HepG2 (cell line): Measurements from ENCODE around the gene ATP5PF. TPM values are rescaled to one million over a fixed set of nuclear protein-coding genes. Genes with fewer than 3 reads are reported as not detected.

ENCODE experiments used
- GRHL1 ChIP-seq: sonication (generic); formaldehyde crosslinking; conservative IDR thresholded peaks from 2 replicates; pipeline ENCODE4 v1.8.0; 2022; ENCODE audit warnings: missing genetic modification reagents
- HMG20B ChIP-seq: conservative IDR thresholded peaks from 2 replicates; pipeline ENCODE4 v1.6.1; 2016; ENCODE audit warnings: missing genetic modification reagents, missing compliant biosample characterization
- JDP2 ChIP-seq: sonication (generic); formaldehyde crosslinking; IDR thresholded peaks from 2 replicates; pipeline ENCODE4 v1.8.1; 2022; ENCODE audit warnings: missing genetic modification reagents, borderline replicate concordance
- KLF11 ChIP-seq: IDR thresholded peaks from 2 replicates; pipeline ENCODE4 v1.6.1; 2016; ENCODE audit warnings: missing compliant biosample characterization
- MTF2 ChIP-seq: sonication (generic); formaldehyde crosslinking; IDR thresholded peaks from 2 replicates; pipeline ENCODE4 v1.5.0; 2020; ENCODE audit warnings: missing genetic modification reagents, borderline replicate concordance
- PITX1 ChIP-seq: sonication (generic); formaldehyde crosslinking; IDR thresholded peaks from 2 replicates; pipeline ENCODE4 v1.5.1; 2020; ENCODE audit warnings: mild to moderate bottlenecking, missing genetic modification reagents
- SMARCC2 ChIP-seq: fragments of 450-650 bp; IDR thresholded peaks from 2 replicates; pipeline ENCODE4 v1.6.1; 2017; ENCODE audit warnings: antibody characterized with exemption, mild to moderate bottlenecking
- SP2 ChIP-seq: sonication (generic); formaldehyde crosslinking; IDR thresholded peaks from 2 replicates; pipeline ENCODE4 v1.5.1; 2020; ENCODE audit warnings: mild to moderate bottlenecking, missing genetic modification reagents
- ZBTB40 ChIP-seq, 2 experiments: fragments of 450-650 bp in 1 of 2; sonication (generic) in 1 of 2; formaldehyde crosslinking in 1 of 2; IDR thresholded peaks; 2 replicates each; pipeline versions ENCODE4 v1.6.1 to v1.8.0; 2016 to 2022; ENCODE audit warnings: antibody characterized with exemption in 1 of 2, mild to moderate bottlenecking in 1 of 2, missing genetic modification reagents in 1 of 2
- ZNF3 ChIP-seq: IDR thresholded peaks from 2 replicates; pipeline ENCODE4 v1.7.0; 2017; ENCODE audit warnings: inconsistent platforms
- ZNF335 ChIP-seq: sonication (generic); formaldehyde crosslinking; IDR thresholded peaks from 2 replicates; pipeline ENCODE4 v1.4.0; 2020; ENCODE audit warnings: missing genetic modification reagents
- ZNF547 ChIP-seq: sonication (generic); formaldehyde crosslinking; IDR thresholded peaks from 2 replicates; pipeline ENCODE4 v1.5.1; 2020; ENCODE audit warnings: mild to moderate bottlenecking, missing genetic modification reagents
- ZNF777 ChIP-seq: sonication (generic); formaldehyde crosslinking; IDR thresholded peaks from 2 replicates; pipeline ENCODE4 v1.4.0; 2020; ENCODE audit warnings: missing genetic modification reagents
- ZNF800 ChIP-seq: sonication (generic); formaldehyde crosslinking; IDR thresholded peaks from 2 replicates; pipeline ENCODE4 v1.4.0; 2020; ENCODE audit warnings: missing genetic modification reagents
- polyA plus RNA-seq, 8 experiments: library from polyadenylated mRNA; depleted of rRNA in 3 of 8; stranded (reverse) in 7 of 8; unstranded in 1 of 8; fragments of >200 nt; fragmentation: Illumina TruSeq in 4 of 8; extraction: Trizol in 4 of 8; gene quantifications; 2 replicates each; pipeline versions ENCODE4 v1.2.1 to v1.2.3, GENCODE V29; 2011 to 2016; ENCODE audit warnings: low read depth in 4 of 8, missing spikeins in 1 of 8, mixed read lengths in 1 of 8; ENCODE audit not compliant: insufficient read depth in 1 of 8
- total RNA-seq, 5 experiments: library from RNA; depleted of rRNA; stranded (reverse); fragments of >200 nt; fragmentation: Illumina TruSeq; extraction: Trizol; gene quantifications; 2 replicates each; pipeline ENCODE4 v1.2.3, GENCODE V29; 2016; ENCODE audit warnings: low read depth in 1 of 5

Gene ATP5PF
- total and polyA plus RNA-seq, 2 of the 13 experiments (the other 11 are each of a cell fraction or from before 2014, with no cell fraction given) = 131 to 157 TPM

GRCh38 chr21:25734904-25735645 lies at the start of gene ATP5PF, which contains the start of gene GABPA (continued):
- no peak for TF ChIP-seq ZNF800 (CRISPR knock-in tag)
- TF ChIP-seq JDP2 (CRISPR knock-in tag) = no peak
- no peak for TF ChIP-seq ZNF777
- TF ChIP-seq ZNF547 = no peak
- TF ChIP-seq MTF2 (CRISPR knock-in tag) = no peak
- TF ChIP-seq ZNF3 (CRISPR knock-in tag) = no peak
- TF ChIP-seq GRHL1 (CRISPR knock-in tag) = no peak
- 0 out of 2 replicates have a peak, but pooled peaks have one; percentile 36 for TF ChIP-seq ZNF335 (CRISPR knock-in tag)
- no peak for TF ChIP-seq KLF11 (CRISPR knock-in tag)
- TF ChIP-seq SMARCC2 = no peak
- TF ChIP-seq PITX1 (CRISPR knock-in tag) = peak; percentile 72; the same call in 1 of the 2 replicates
- TF ChIP-seq ZBTB40 (IDR thresholded peaks at IDR 0.05) = peak; percentile 94
- peak; percentile 64; the same call in 1 of the 2 replicates for TF ChIP-seq ZBTB40 (CRISPR knock-in tag; IDR thresholded peaks at IDR 0.05)
- TF ChIP-seq HMG20B (CRISPR knock-in tag) = no peak
- TF ChIP-seq SP2 (CRISPR knock-in tag) = peak; percentile 73
